Panc1 (cell line): ENCODE data around the gene CAPZA1. TPM values are rescaled to one million over a fixed set of nuclear protein-coding genes. Genes with fewer than 3 reads are reported as not detected.
"Not testable (repeated sequence)": the region's sequence is repeated elsewhere in the genome, so short reads cannot be mapped to it uniquely, and the experiment has no call there.

Experiments used
- ATAC-seq: fragments of 200-7000 bp; cut with Tn5 transposase; 2 replicates; pipeline ENCODE4 v1.9.1; 2020; ENCODE audit warnings: mild to moderate bottlenecking, moderate library complexity
- BruUV-seq: library from RNA; stranded (reverse); fragments of 400-500 nt; replicated peaks from 2 replicates; lab custom pipeline; 2021; lab: Mats Ljungman, UMichigan
- CTCF ChIA-PET: fragments of 300-600 bp; sonication (Branson Sonifier 250); formaldehyde crosslinking; loops from one replicate; lab custom pipeline; 2022; ENCODE audit warnings: antibody characterized with exemption; lab: Charles Lee
- POLR2A ChIA-PET: fragments of 300-600 bp; sonication (Branson Sonifier 250); formaldehyde crosslinking; loops from one replicate; lab custom pipeline; 2022; ENCODE audit warnings: antibody characterized with exemption; lab: Charles Lee
- DNase-seq: peaks from one replicate; pipeline ENCODE4 v3.0.0-alpha.2; 2010; ENCODE audit warnings: low read depth, low spot score
- H3K27ac ChIP-seq: 2 replicates; pipeline ENCODE4 v1.5.1; 2011; ENCODE audit warnings: mild to moderate bottlenecking, low read length, inconsistent platforms
- H3K27me3 ChIP-seq: fragments of 200-500 bp; sonication (Bioruptor generic); 2 replicates; pipeline ENCODE4 v1.6.0; 2014; ENCODE audit warnings: low read length, inconsistent platforms; ENCODE audit not compliant: control insufficient read depth, insufficient read depth
- H3K36me3 ChIP-seq: fragments of 200-500 bp; sonication (Bioruptor generic); 2 replicates; pipeline ENCODE4 v1.5.1; 2014; ENCODE audit warnings: inconsistent platforms, mild to moderate bottlenecking, low read length, moderate library complexity; ENCODE audit not compliant: control insufficient read depth, insufficient read depth
- H3K4me1 ChIP-seq: 2 replicates; pipeline ENCODE4 v1.5.1; 2011; ENCODE audit warnings: inconsistent platforms, mild to moderate bottlenecking, low read length, moderate library complexity; ENCODE audit not compliant: control insufficient read depth, insufficient read depth
- H3K4me3 ChIP-seq, 2 experiments: 2 replicates each; pipeline ENCODE4 v1.5.1; 2011 to 2012; ENCODE audit warnings: low read depth in 2 of 2, low read length in 2 of 2, mild to moderate bottlenecking in 2 of 2, inconsistent platforms in 1 of 2, moderate library complexity in 1 of 2
- H3K9me3 ChIP-seq: fragments of 200-500 bp; sonication (Bioruptor generic); 2 replicates; pipeline ENCODE4 v1.5.1; 2014; ENCODE audit warnings: low read depth, mild to moderate bottlenecking, inconsistent platforms, low read length, moderate library complexity; ENCODE audit not compliant: control insufficient read depth, insufficient read depth
- CTCF ChIP-seq: fragments of 450-650 bp; IDR thresholded peaks from 2 replicates; pipeline ENCODE4 v1.5.1; 2017; ENCODE audit warnings: mild to moderate bottlenecking
- POLR2AphosphoS5 ChIP-seq: IDR thresholded peaks from 2 replicates; pipeline ENCODE4 v1.6.1; 2012; ENCODE audit warnings: mild to moderate bottlenecking, low read depth, low read length, moderate library complexity
- REST ChIP-seq, 2 experiments: IDR thresholded peaks; 2 replicates each; pipeline ENCODE4 v1.6.1; 2011 to 2012; ENCODE audit warnings: low read depth in 2 of 2, control low read depth in 1 of 2, low read length in 1 of 2, mild to moderate bottlenecking in 1 of 2, moderate library complexity in 1 of 2; ENCODE audit not compliant: insufficient read depth in 1 of 2
- SIN3A ChIP-seq: IDR thresholded peaks from 2 replicates; pipeline ENCODE4 v1.6.1; 2012; ENCODE audit warnings: low read depth, mild to moderate bottlenecking, low read length, moderate library complexity, borderline replicate concordance; ENCODE audit not compliant: insufficient read depth
- TCF7L2 ChIP-seq: IDR thresholded peaks from 2 replicates; pipeline ENCODE4 v1.6.1; 2011; ENCODE audit warnings: mild to moderate bottlenecking, low read depth, low read length, inconsistent platforms
- in situ Hi-C: cut with HindIII; loops from 2 replicates; pipeline ENCODE4 v1.10.0; 2016; ENCODE audit warnings: low sequenced_read_pairs, low pct_unique_long_range_greater_than_20kb
- intact Hi-C: fragments of 100-400 bp; cut with micrococcal nuclease; formaldehyde crosslinking; loops from one replicate; pipeline ENCODE4 v1.10.0; 2022; ENCODE audit not compliant: unreplicated experiment
- total RNA-seq: library from RNA; stranded (reverse); gene quantifications from one replicate; pipeline ENCODE4 v1.2.1, GENCODE V29; 2021; ENCODE audit not compliant: unreplicated experiment

The CAPZA1 gene
- total RNA-seq, 1 experiment from 2014 or later: 128 TPM

DNA sequence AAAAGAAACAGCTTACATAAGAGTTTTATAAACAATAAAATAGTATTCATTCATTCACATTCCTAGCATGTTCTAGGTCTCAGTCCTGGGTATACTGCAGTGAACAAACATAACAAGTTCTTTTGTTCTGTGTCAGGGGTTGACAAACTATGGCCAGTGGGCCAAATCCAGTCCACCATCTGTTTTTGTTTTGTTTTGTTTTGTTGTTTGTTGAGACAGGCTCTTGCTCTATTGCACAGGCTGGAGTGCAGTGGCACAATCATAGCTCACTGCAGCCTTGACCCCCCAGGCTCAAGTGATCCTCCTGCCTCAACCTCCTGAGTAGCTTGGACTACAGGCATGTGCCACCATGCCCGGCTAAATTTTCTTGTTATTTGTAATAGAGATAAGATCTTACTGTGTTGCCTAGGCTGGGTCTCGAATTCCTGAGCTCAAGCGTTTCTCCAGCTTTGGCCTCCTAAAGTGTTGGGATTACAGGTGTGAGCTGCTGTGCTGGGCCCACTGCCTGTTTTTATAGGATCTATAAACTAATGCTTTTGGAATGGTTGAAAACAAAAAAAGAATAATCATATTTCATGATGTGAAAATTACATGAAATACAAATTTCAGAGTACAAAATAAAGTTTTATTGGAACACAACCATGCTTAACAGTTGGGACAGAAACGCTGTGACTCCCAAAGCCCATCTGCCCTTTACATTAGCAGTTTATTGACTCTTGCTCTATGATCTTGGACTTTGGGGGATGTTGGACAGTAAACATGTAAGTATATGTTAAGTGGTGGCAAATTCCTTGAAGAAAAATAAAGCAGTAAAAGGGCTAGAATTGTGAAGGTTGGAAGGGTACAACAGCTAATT lies 17.9 kb downstream of the CAPZA1 start:
- peak; percentile 90 for ATAC-seq
- no peaks in the 10 kb centered on the region for H3K27me3 ChIP-seq
- ChIA-PET POLR2A (interaction anchor here (0.5 kb wide), 1 partner anchor 892 kb away, joined by 5 read pairs; no protein-coding TSS in a partner anchor), CTCF (no interaction called here)
- TF ChIP-seq CTCF: no peak
- TF ChIP-seq TCF7L2: peak; percentile 84
- 0 out of 2 replicates have a peak, but pooled peaks have one; percentile 26 for TF ChIP-seq POLR2AphosphoS5
- TF ChIP-seq SIN3A: no peak
- no peaks in the 10 kb centered on the region; the same call in 1 of the 2 replicates for H3K36me3 ChIP-seq
- no peak for DNase-seq
- H3K4me1 ChIP-seq: peaks cover 45% of the 10 kb centered on the region
- H3K4me3 ChIP-seq: no peak overlapping the region
- H3K27ac ChIP-seq: peak overlapping the region; percentile 87
- BruUV-seq: no TSS peak
- in situ Hi-C loops: no loop called here
- intact Hi-C loops: no loop called here
- no peaks in the 10 kb centered on the region for H3K9me3 ChIP-seq

- intact Hi-C loops (no loop called here), in situ Hi-C loops (no loop called here)
- H3K27me3 ChIP-seq: no peaks in the 10 kb centered on the region
- H3K9me3 ChIP-seq: no peaks in the 10 kb centered on the region
- H3K36me3 ChIP-seq: no peaks in the 10 kb centered on the region; the same call in 1 of the 2 replicates
- TF ChIP-seq CTCF (no peak), REST (IDR thresholded peaks at IDR 0.05; ENCODE audit: insufficient read depth in 1 of 2, low read depth in 2 of 2, low read length in 1 of 2) (no peak), TCF7L2 (no peak), SIN3A (no peak), POLR2AphosphoS5 (no peak)
- peaks cover 51% of the 10 kb centered on the region for H3K4me1 ChIP-seq
- CTCF ChIA-PET: no interaction called here
- POLR2A ChIA-PET: interaction anchor here (0.5 kb wide), 1 partner anchor 893 kb away, joined by 5 read pairs; no protein-coding TSS in a partner anchor
- no peak for DNase-seq
- H3K4me3 ChIP-seq: no peak overlapping the region
- peak overlapping the region; percentile 87 for H3K27ac ChIP-seq
- ATAC-seq: peak; percentile 43
- BruUV-seq: no TSS peak
Measured at GRCh38 chr1:112638110-112638428, 18.4 kb downstream of the CAPZA1 start.

GRCh38 chr1:112640437-112640836 lies 20.8 kb downstream of the CAPZA1 start:
- CTCF ChIA-PET, H3K27me3 ChIP-seq, H3K36me3 ChIP-seq, intact Hi-C loops, H3K9me3 ChIP-seq, in situ Hi-C loops, BruUV-seq, DNase-seq, H3K4me3 ChIP-seq, H3K27ac ChIP-seq, POLR2A ChIA-PET, ATAC-seq: not testable (repeated sequence)
- peaks cover 47% of the 10 kb centered on the region for H3K4me1 ChIP-seq
